ENCODE measurements around the gene NDUFB2. TPM values are rescaled to one million over a fixed set of nuclear protein-coding genes. Genes with fewer than 3 reads are reported as not detected.

NDUFB2 gene
- total and polyA plus RNA-seq, 2 of the 13 experiments (the other 11 are each of a cell fraction or from before 2014, with no cell fraction given) = 206 to 221 TPM

- TF ChIP-seq HNF1A (IDR thresholded peaks at IDR 0.05; ENCODE audit: low read depth) = no peak
- no peak for TF ChIP-seq HNF1A (CRISPR knock-in tag; IDR thresholded peaks at IDR 0.05; ENCODE audit: borderline replicate concordance)
- TF ChIP-seq ZNF432 (CRISPR knock-in tag; IDR thresholded peaks at IDR 0.05; ENCODE audit: borderline replicate concordance) = no peak
- TF ChIP-seq NFE2 (CRISPR knock-in tag; IDR thresholded peaks at IDR 0.05) = no peak
- TF ChIP-seq ZNF550 (CRISPR knock-in tag; IDR thresholded peaks at IDR 0.05; ENCODE audit: borderline replicate concordance) = no peak
- no peak for TF ChIP-seq ZNF564 (CRISPR knock-in tag; IDR thresholded peaks at IDR 0.05)
- TF ChIP-seq JUND (CRISPR knock-in tag; IDR thresholded peaks at IDR 0.05) = no peak
- TF ChIP-seq ZNF335 (CRISPR knock-in tag; IDR thresholded peaks at IDR 0.05) = no peak
- no peak for TF ChIP-seq CBX1 (IDR thresholded peaks at IDR 0.05; ENCODE audit: low read depth)
- TF ChIP-seq CREM (IDR thresholded peaks at IDR 0.05) = peak; percentile 85
- no peak for TF ChIP-seq CREM (CRISPR knock-in tag; IDR thresholded peaks at IDR 0.05)
- TF ChIP-seq BCLAF1 (IDR thresholded peaks at IDR 0.05) = no peak
- no peak for TF ChIP-seq ZBTB44 (CRISPR knock-in tag; IDR thresholded peaks at IDR 0.05)
- no peak for TF ChIP-seq PHF5A (CRISPR knock-in tag; IDR thresholded peaks at IDR 0.05; ENCODE audit: low read depth, unreplicated experiment)
- TF ChIP-seq ZNF724P (CRISPR knock-in tag; IDR thresholded peaks at IDR 0.05; ENCODE audit: borderline replicate concordance) = no peak
- no peak for TF ChIP-seq GATAD1 (CRISPR knock-in tag; IDR thresholded peaks at IDR 0.05)
- peak; percentile 50; the same call in 1 of the 2 replicates for TF ChIP-seq PATZ1 (CRISPR knock-in tag; IDR thresholded peaks at IDR 0.05)
- TF ChIP-seq ZNF333 (CRISPR knock-in tag; IDR thresholded peaks at IDR 0.05; ENCODE audit: borderline replicate concordance) = no peak
- no peak for TF ChIP-seq ZNF224 (CRISPR knock-in tag; IDR thresholded peaks at IDR 0.05)
- TF ChIP-seq DR1 (CRISPR knock-in tag; IDR thresholded peaks at IDR 0.05) = 0 out of 2 replicates have a peak, but pooled peaks have one; percentile 12
These were observed 356 bp upstream of the NDUFB2 start (continued) for GRCh38 chr7:140696024-140696679.
